Stomach smooth muscle (tissue), 2 donors: ENCODE data around the gene MAGEA10.
"Not testable (repeated sequence)": the region's sequence is repeated elsewhere in the genome, so short reads cannot be mapped to it uniquely, and the experiment has no call there.

Experiments used
- H3K27ac ChIP-seq: one replicate; pipeline ENCODE4 v1.7.0; 2013; ENCODE audit warnings: mild to moderate bottlenecking, low read length, inconsistent platforms
- H3K27me3 ChIP-seq, 2 donors: one replicate each; pipeline ENCODE4 v1.7.0; 2013; ENCODE audit warnings: low read length in 2 of 2; ENCODE audit not compliant: insufficient read depth in 2 of 2, control insufficient read depth in 1 of 2
- H3K36me3 ChIP-seq, 2 donors: one replicate each; pipeline ENCODE4 v1.7.0; 2013; ENCODE audit warnings: low read length in 2 of 2; ENCODE audit not compliant: control insufficient read depth in 2 of 2, insufficient read depth in 2 of 2
- H3K4me1 ChIP-seq: one replicate; pipeline ENCODE4 v1.7.0; 2013; ENCODE audit warnings: low read length; ENCODE audit not compliant: control insufficient read depth, insufficient read depth
- H3K4me3 ChIP-seq, 2 donors: one replicate each; pipeline ENCODE4 v1.7.0; 2013; ENCODE audit warnings: low read length in 2 of 2
- H3K9ac ChIP-seq, 2 donors: one replicate each; pipeline ENCODE4 v1.7.0; 2013; ENCODE audit warnings: low read length in 2 of 2, mild to moderate bottlenecking in 1 of 2
- H3K9me3 ChIP-seq, 2 donors: one replicate each; pipeline ENCODE4 v1.7.0; 2013; ENCODE audit warnings: low read length in 2 of 2; ENCODE audit not compliant: control insufficient read depth in 2 of 2
- donor health status: healthy.
- donor health status: Pancreatic carcinoma.

MAGEA10 gene

DNA sequence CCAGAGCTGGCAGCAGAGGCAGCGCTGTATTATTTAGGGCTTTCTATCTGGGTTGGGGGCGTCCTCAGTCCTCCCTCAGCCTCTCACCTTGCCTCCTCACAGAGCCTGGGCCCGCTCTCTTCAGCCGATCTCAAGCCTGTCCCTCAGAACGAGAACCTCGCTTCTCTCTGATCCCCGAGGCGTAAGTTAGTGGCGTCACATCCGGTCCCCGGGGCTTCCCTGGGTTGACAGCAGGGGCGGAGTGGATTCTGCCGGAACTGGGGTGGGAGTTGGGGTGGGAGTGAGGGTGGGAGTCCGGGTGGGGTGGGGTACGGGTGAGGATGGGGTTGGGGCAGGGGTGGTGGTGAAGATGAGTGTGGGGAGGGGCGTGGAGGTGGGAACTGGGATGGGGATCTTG is at the start of gene MAGEA10:
TSS of gene MAGEA10 (minus strand) at position 190 of the 397 bp plus-strand sequence. CDS start 2,957 bp downstream, outside the sequence.
- Histone ChIP-seq H3K9ac (no peak within 1 kb of the TSS), H3K4me1 (no peaks in the 10 kb centered on the region), H3K36me3 (no peaks in the 10 kb centered on the region), H3K27ac (no peak within 1 kb of the TSS), H3K27me3 (peaks cover 0 to 2% of the 10 kb centered on the region in 2 donors), H3K9me3 (no peaks in the 10 kb centered on the region), H3K4me3 (no peak within 1 kb of the TSS)

DNA sequence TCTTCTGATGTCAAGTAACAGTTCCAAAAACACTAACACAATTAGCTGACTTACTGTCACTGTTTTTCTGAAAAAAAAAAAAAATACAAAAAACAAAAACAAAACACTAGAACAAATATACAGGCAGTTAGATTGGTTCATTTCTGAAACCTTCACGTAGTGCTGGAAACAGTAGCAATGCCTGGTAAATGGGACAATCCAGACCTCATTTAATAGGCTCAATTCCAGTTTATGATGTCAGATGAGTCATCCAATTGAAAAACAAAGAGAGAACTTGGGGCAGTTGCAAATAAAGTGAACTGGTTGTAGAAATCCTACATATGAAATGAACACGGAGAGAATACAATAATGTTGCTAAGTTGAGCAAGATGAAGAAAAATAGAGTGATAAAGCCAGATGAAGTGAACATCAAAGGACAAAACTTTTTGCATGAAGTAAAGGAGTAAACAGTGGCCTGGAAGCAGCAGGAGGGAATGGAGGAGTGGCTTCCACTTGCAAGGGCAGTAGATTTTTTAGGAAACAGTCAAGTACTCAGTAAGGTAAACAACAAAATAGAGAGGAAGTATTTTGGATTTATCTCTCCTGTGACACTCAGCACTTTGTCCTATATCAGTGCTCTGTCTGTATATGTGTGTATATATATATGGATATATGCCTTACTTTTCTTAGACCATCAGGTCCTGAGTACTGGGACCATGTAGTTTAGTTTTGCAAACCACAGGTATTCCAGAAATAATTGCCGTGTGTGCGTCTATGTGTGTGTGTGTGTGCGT is 39.3 kb upstream of the MAGEA10 start:
- Histone ChIP-seq H3K4me3 (no peak overlapping the region), H3K36me3 (no peaks in the 10 kb centered on the region), H3K9me3 (no peaks in the 10 kb centered on the region), H3K27me3 (no peaks in the 10 kb centered on the region), H3K4me1 (no peaks in the 10 kb centered on the region), H3K27ac (no peak overlapping the region), H3K9ac (no peak overlapping the region)

DNA sequence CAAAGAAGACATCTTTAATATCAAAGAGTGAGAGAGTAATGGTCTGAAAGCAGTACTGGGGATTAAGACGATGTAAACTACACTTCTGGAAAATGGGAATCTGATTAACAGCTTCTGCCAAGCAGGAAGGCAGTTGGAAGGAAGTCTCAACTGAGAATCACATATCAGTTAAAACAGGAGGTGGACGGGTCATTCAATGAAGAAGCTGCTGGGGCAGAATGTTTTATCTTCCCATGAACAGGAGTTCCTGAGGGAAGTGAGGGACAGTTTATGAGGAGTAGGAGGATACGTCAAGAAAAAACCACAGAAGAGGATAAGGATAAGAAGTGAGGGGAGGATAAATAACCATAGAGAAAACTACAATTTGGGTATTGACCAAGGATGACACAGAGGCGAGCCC is 38.7 kb upstream of the MAGEA10 start:
- no peaks in the 10 kb centered on the region for H3K4me1 ChIP-seq
- no peak overlapping the region for H3K27ac ChIP-seq
- no peak overlapping the region for H3K9ac ChIP-seq
- no peaks in the 10 kb centered on the region for H3K9me3 ChIP-seq
- H3K27me3 ChIP-seq: no peaks in the 10 kb centered on the region
- no peaks in the 10 kb centered on the region for H3K36me3 ChIP-seq
- H3K4me3 ChIP-seq: no peak overlapping the region

DNA sequence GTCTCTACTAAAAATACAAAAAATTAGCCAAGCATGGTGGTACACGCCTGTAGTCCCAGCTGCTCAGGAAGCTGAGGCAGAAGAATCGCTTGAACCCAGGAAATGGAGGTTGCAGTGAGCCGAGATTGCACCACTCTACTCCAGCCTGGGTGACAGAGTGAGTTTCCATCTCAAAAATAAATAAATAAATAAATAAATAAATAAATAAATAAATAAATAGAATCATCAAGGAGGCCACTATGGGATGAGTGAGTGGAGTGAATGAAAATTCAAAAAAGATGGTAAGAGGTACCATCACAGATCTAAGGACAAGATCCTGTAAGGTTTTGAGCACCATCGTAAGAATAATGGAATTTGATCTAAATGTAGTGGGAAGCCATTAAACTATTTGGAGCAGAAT is 37.5 kb upstream of the MAGEA10 start:
- not testable (repeated sequence) for H3K4me1 ChIP-seq, H3K4me3 ChIP-seq, H3K27ac ChIP-seq, H3K9me3 ChIP-seq, H3K9ac ChIP-seq, H3K27me3 ChIP-seq, H3K36me3 ChIP-seq

DNA sequence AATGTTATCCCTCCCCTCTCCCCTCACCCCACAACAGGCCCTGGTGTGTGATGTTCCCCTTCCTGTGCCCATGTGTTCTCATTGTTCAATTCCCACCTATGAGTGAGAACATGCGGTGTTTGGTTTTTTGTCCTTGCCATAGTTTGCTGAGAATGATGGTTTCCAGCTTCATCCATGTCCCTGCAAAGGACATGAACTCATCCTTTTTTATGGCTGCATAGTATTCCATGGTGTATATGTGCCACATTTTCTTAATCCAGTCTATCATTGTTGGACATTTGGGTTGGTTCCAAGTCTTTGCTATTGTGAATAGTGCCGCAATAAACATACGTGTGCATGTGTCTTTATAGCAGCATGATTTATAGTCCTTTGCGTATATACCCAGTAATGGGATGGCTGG is 35.5 kb upstream of the MAGEA10 start:
- not testable (repeated sequence) for H3K4me1 ChIP-seq, H3K36me3 ChIP-seq, H3K27ac ChIP-seq, H3K4me3 ChIP-seq, H3K9me3 ChIP-seq, H3K9ac ChIP-seq, H3K27me3 ChIP-seq

DNA sequence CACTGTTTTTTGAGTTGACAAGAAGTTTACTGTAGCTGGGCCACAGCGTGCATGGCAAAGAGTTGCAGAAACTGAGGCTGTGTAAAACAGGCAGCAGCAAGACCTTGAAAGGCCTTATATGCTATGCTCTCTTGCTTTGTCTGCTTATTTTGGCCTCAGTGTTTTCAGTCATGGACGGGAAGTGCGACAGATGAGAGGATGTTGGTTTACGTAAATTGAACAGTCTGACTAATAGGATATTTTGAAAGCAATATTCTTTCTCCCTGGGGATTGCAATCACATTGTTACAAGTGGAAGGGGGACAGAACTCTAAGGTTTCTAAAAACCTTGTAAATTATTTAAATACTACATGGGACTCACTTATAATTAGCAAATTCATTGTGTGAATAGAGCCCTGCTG is 32.2 kb upstream of the MAGEA10 start:
- Histone ChIP-seq H3K4me1 (no peaks in the 10 kb centered on the region), H3K36me3 (no peaks in the 10 kb centered on the region), H3K27ac (no peak overlapping the region), H3K9ac (no peak overlapping the region), H3K27me3 (no peaks in the 10 kb centered on the region), H3K9me3 (no peaks in the 10 kb centered on the region), H3K4me3 (no peak overlapping the region)

DNA sequence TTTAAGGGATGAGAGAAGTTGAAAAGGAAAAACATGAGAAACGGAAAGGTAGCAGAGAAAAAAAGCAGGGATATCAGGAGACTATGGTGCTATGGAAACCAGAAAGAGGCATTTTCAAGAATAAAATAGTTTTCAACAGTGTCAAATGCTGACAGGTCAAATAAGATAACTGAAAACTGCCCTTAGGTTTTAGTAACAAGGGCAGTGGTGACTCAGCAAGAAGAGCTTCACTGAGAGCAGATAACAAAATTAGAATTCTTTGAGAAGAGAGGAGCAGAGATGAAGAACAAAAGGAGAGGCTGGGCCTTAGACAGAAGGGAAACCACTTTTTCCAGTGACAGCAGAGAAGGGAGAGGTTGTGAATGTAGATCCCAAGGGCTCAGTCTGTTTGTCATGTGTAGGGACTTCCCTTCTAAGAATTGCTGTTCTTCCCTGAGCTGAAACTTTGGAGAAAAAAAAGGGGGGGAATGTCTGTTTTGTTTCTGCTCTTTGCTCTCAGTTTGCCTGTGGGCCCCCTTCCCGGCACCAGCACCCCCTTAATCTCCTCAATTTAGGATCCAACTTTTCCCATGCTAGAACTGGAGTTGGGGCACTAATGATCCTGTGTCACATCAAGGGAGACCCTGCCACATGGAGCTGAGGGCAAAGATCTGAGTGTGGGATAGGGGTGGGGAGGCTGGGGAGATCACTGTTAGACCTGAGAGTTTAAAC is 26.8 kb upstream of the MAGEA10 start:
- peaks cover 0 to 4% of the 10 kb centered on the region in 2 donors for H3K9me3 ChIP-seq
- H3K4me1 ChIP-seq: no peaks in the 10 kb centered on the region
- H3K36me3 ChIP-seq: no peaks in the 10 kb centered on the region
- H3K4me3 ChIP-seq: no peak overlapping the region
- no peaks in the 10 kb centered on the region for H3K27me3 ChIP-seq
- H3K9ac ChIP-seq: no peak overlapping the region
- no peak overlapping the region for H3K27ac ChIP-seq

DNA sequence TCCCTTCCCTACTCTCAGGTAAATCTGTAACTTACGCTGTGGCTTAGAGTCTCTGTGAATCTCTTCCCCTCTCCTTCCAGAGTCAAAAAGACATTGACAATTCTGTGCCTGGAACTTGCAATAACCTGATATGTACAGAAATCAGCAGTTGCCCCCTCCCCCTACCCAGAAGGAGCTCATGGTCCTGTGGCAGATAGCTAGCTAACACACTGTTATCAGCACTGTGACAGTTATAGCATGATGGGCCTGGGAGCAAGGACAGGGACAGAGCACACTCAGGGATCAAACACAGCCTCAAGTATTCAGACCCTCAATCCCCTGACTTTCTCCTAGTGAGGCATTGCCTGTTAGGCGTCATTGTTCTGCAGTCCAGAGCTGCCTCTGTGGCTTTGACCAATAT is 18.7 kb upstream of the MAGEA10 start:
- H3K9me3 ChIP-seq: peaks cover 0 to 11% of the 10 kb centered on the region in 2 donors
- peaks cover 0 to 3% of the 10 kb centered on the region in 2 donors for H3K27me3 ChIP-seq
- no peaks in the 10 kb centered on the region for H3K4me1 ChIP-seq
- no peak overlapping the region for H3K4me3 ChIP-seq
- H3K36me3 ChIP-seq: no peaks in the 10 kb centered on the region
- H3K27ac ChIP-seq: no peak overlapping the region
- no peak overlapping the region for H3K9ac ChIP-seq

DNA sequence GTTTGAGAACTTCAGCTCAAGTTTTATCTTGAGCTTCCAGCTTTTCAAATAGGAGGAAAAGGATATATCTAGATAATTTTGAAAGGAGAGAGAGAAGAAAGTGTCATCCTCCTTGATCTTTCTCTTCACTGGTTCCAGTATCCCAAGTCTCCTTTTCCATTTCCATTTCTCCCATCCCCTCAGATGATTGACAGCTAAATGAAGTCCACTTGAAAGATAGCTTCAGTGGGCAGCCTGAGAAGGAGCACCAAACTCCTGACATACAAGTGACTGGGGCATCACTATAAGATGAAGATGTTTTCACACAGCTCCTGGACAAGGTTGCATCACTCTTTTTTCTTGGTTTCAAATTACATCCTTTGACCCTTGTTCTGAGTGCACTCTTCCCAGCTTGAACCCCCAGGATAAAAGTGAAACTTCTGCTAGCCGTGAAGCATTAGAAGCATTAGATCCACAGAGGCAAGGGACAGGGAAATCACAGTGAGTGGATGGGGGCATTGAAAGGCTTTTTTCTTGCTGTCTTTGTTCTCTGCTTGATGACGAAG is 17.5 kb upstream of the MAGEA10 start:
- Histone ChIP-seq H3K9me3 (peaks cover 0 to 7% of the 10 kb centered on the region in 2 donors), H3K36me3 (no peaks in the 10 kb centered on the region), H3K9ac (no peak overlapping the region), H3K4me1 (no peaks in the 10 kb centered on the region), H3K27ac (no peak overlapping the region), H3K27me3 (peaks cover 0 to 3% of the 10 kb centered on the region in 2 donors), H3K4me3 (no peak overlapping the region)

DNA sequence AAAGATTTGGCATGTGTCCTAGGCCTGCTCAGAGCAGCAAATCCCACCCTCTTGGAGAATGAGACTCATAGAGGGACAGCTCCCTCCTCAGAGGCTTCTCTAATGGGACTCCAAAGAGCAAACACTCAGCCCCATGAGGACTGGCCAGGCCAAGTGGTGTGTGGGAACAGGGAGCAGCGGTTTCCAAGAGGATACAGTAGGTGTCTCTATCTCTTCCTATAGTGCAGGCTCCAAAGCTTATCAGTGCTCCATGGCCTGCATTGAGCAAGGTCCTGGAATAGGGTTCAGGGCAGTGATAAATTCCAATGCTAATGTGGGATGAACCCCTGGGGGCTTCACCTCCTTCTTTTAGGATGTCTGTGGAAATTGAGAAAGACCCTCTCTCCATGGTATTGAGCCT is 15.7 kb upstream of the MAGEA10 start:
- no peaks in the 10 kb centered on the region for H3K4me1 ChIP-seq

DNA sequence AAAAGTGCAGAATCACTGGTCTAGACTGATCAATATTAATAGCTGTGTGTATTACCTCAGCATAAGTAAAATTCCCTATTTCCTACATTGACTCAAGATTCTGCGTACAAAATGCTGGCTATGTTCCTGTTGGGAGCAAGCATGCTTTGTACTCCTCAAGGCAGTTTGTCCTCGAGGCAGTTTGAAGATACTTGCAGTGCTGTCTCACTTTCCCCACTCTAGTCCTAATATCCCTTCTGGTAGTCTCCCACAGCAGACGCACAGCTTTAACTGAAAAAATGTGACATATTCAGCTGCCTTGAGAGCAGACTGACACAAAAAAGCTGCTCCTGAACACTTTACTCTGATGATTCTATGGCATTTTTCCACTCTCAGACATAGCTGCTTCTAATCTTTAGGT is 12.9 kb upstream of the MAGEA10 start:
- H3K36me3 ChIP-seq: no peaks in the 10 kb centered on the region
- H3K9ac ChIP-seq: no peak overlapping the region
- H3K4me1 ChIP-seq: no peaks in the 10 kb centered on the region
- no peak overlapping the region for H3K27ac ChIP-seq
- H3K9me3 ChIP-seq: no peaks in the 10 kb centered on the region
- no peak overlapping the region for H3K4me3 ChIP-seq
- peaks cover 0 to 3% of the 10 kb centered on the region in 2 donors for H3K27me3 ChIP-seq

More for the DNA sequence above, 15.7 kb upstream of the MAGEA10 start:
- H3K9ac ChIP-seq: no peak overlapping the region
- H3K36me3 ChIP-seq: no peaks in the 10 kb centered on the region
- H3K27me3 ChIP-seq: peaks cover 0 to 3% of the 10 kb centered on the region in 2 donors
- H3K27ac ChIP-seq: no peak overlapping the region
- no peak overlapping the region for H3K4me3 ChIP-seq
- no peaks in the 10 kb centered on the region for H3K9me3 ChIP-seq
